HCT116 (cell line): ENCODE measurements around the gene KYNU. TPM values are rescaled to one million over a fixed set of nuclear protein-coding genes. Genes with fewer than 3 reads are reported as not detected.

ENCODE experiments used
- ATAC-seq: fragments of 200-7000 bp; cut with Tn5 transposase; 2 replicates; pipeline ENCODE4 v1.9.1; 2020; ENCODE audit warnings: mild to moderate bottlenecking, moderate library complexity
- BruUV-seq: library from RNA; stranded (reverse); fragments of 400-500 nt; replicated peaks from 2 replicates; lab custom pipeline; 2021; lab: Mats Ljungman, UMichigan
- CTCF ChIA-PET: fragments of 300-600 bp; sonication (Branson Sonifier 250); formaldehyde crosslinking; loops from one replicate; lab custom pipeline; 2021; ENCODE audit warnings: antibody characterized with exemption; lab: Charles Lee
- POLR2A ChIA-PET: fragments of 300-600, 350-600 bp; sonication (Branson Sonifier 250); formaldehyde crosslinking; loops from one replicate; lab custom pipeline; 2021; ENCODE audit warnings: antibody characterized with exemption; lab: Charles Lee
- RAD21 ChIA-PET, 2 experiments: fragments of 300-600 bp; sonication (Branson Sonifier 250); formaldehyde crosslinking; loops; one replicate each; lab custom pipeline; 2023; ENCODE audit warnings: low total read pairs in 2 of 2; ENCODE audit not compliant: uncharacterized antibody in 2 of 2, unreplicated experiment in 2 of 2, low non-redundant PET in 1 of 2; lab: Charles Lee
- DNase-seq: peaks from one replicate; pipeline ENCODE4 v3.0.0-alpha.2; 2010; ENCODE audit warnings: low read depth, low spot score
- H2AFZ ChIP-seq: fragments of 200-600 bp; shearing (Covaris generic), sonication (generic); 2 replicates; pipeline ENCODE4 v1.6.1; 2017; ENCODE audit warnings: low read depth, mixed run types, mixed read lengths, antibody characterized with exemption, low read length; ENCODE audit not compliant: poor library complexity, severe bottlenecking
- H3K27ac ChIP-seq: 2 replicates; pipeline ENCODE4 v1.5.1; 2012; ENCODE audit warnings: low read depth, low read length
- H3K27me3 ChIP-seq: fragments of 200-600 bp; sonication (generic); 2 replicates; pipeline ENCODE4 v1.6.1; 2016; ENCODE audit warnings: mixed run types, low read length, mixed read lengths; ENCODE audit not compliant: insufficient read depth
- H3K36me3 ChIP-seq, 2 experiments: fragments of 200-500 bp in 1 of 2; fragments of 200-600 bp in 1 of 2; sonication (Bioruptor generic) in 1 of 2; sonication (generic) in 1 of 2; 2 replicates each; pipeline versions ENCODE4 v1.5.1 to v1.6.1; 2014 to 2016; ENCODE audit warnings: low read length in 2 of 2, inconsistent platforms in 1 of 2, mixed read lengths in 1 of 2, mixed run types in 1 of 2; ENCODE audit not compliant: insufficient read depth in 2 of 2, control insufficient read depth in 1 of 2
- H3K4me1 ChIP-seq, 2 experiments: fragments of 200-600 bp in 1 of 2; sonication (generic) in 1 of 2; 2 replicates each; pipeline versions ENCODE4 v1.5.1 to v1.6.1; 2012 to 2017; ENCODE audit warnings: low read length in 2 of 2, inconsistent platforms in 1 of 2, mild to moderate bottlenecking in 1 of 2, mixed read lengths in 1 of 2, mixed run types in 1 of 2, moderate library complexity in 1 of 2; ENCODE audit not compliant: insufficient read depth in 2 of 2, control insufficient read depth in 1 of 2
- H3K4me2 ChIP-seq: fragments of 200-600 bp; sonication (generic); 2 replicates; pipeline ENCODE4 v1.6.1; 2017; ENCODE audit warnings: mixed run types, low read length, mixed read lengths
- H3K4me3 ChIP-seq, 2 experiments: fragments of 200-600 bp in 1 of 2; sonication (generic) in 1 of 2; replicated peaks in 1 of 2; 2 replicates each; pipeline ENCODE4 v1.5.1; 2011 to 2016; ENCODE audit warnings: low read length in 2 of 2, control low read depth in 1 of 2, low read depth in 1 of 2, mild to moderate bottlenecking in 1 of 2, mixed read lengths in 1 of 2, mixed run types in 1 of 2
- H3K79me2 ChIP-seq: fragments of 200-600 bp; sonication (generic); 2 replicates; pipeline ENCODE4 v1.6.1; 2017; ENCODE audit warnings: mild to moderate bottlenecking, mixed run types, low read length, moderate library complexity, mixed read lengths; ENCODE audit not compliant: insufficient read depth
- H3K9ac ChIP-seq: fragments of 200-600 bp; sonication (generic); 2 replicates; pipeline ENCODE4 v1.6.1; 2016; ENCODE audit warnings: low read length, mixed read lengths
- H3K9me2 ChIP-seq: fragments of 200-600 bp; sonication (generic), shearing (Covaris generic); 2 replicates; pipeline ENCODE4 v1.6.1; 2017; ENCODE audit warnings: mixed run types, mild to moderate bottlenecking, moderate library complexity; ENCODE audit not compliant: insufficient read depth
- H3K9me3 ChIP-seq, 2 experiments: fragments of 200-500 bp in 1 of 2; fragments of 200-600 bp in 1 of 2; sonication (Bioruptor generic) in 1 of 2; sonication (generic) in 1 of 2; 2 replicates each; pipeline ENCODE4 v1.6.1; 2014 to 2017; ENCODE audit warnings: low read length in 2 of 2, mixed read lengths in 2 of 2, inconsistent platforms in 1 of 2, low read depth in 1 of 2, mild to moderate bottlenecking in 1 of 2, mixed run types in 1 of 2, moderate library complexity in 1 of 2; ENCODE audit not compliant: control insufficient read depth in 1 of 2, insufficient read depth in 1 of 2
- H4K20me1 ChIP-seq: fragments of 200-600 bp; sonication (generic), shearing (Covaris generic); 2 replicates; pipeline ENCODE4 v1.6.1; 2017; ENCODE audit warnings: mixed run types, mild to moderate bottlenecking, moderate library complexity; ENCODE audit not compliant: insufficient read depth
- CBX3 ChIP-seq: IDR thresholded peaks from 2 replicates; pipeline ENCODE4 v1.6.1; 2012; ENCODE audit warnings: low read depth
- EGR1 ChIP-seq: IDR thresholded peaks from 2 replicates; pipeline ENCODE4 v1.6.1; 2012; ENCODE audit warnings: low read depth
- ELF1 ChIP-seq: IDR thresholded peaks from 2 replicates; pipeline ENCODE4 v1.6.1; 2012; ENCODE audit warnings: low read depth, borderline replicate concordance
- EZH2 ChIP-seq: fragments of 200-600 bp; sonication (generic); IDR thresholded peaks from 2 replicates; pipeline ENCODE4 v1.6.1; 2017; ENCODE audit warnings: antibody characterized with exemption, mixed run types
- JUND ChIP-seq: IDR thresholded peaks from 2 replicates; pipeline ENCODE4 v1.6.1; 2012
- POLR2AphosphoS5 ChIP-seq: IDR thresholded peaks from 2 replicates; pipeline ENCODE4 v1.6.1; 2011; ENCODE audit warnings: mild to moderate bottlenecking, low read depth, low read length, moderate library complexity
- REST ChIP-seq: IDR thresholded peaks from 2 replicates; pipeline ENCODE4 v1.6.1; 2012; ENCODE audit warnings: low read depth
- SP1 ChIP-seq: IDR thresholded peaks from 2 replicates; pipeline ENCODE4 v1.6.1; 2012; ENCODE audit warnings: low read depth
- TCF7L2 ChIP-seq: IDR thresholded peaks from 2 replicates; pipeline ENCODE4 v1.7.0; 2011; ENCODE audit warnings: borderline replicate concordance, inconsistent platforms; ENCODE audit not compliant: insufficient read depth, insufficient read length; ENCODE audit errors: extremely low read depth
- ZFX ChIP-seq: fragments of 450-650 bp; IDR thresholded peaks from 2 replicates; pipeline ENCODE4 v1.6.1; 2017
- ZNF274 ChIP-seq: fragments of 200-500 bp; sonication (Bioruptor generic); IDR thresholded peaks from 2 replicates; pipeline ENCODE4 v1.6.1; 2014; ENCODE audit warnings: mild to moderate bottlenecking, low read depth, low read length, inconsistent platforms
- intact Hi-C: fragments of 100-400 bp; cut with micrococcal nuclease; formaldehyde crosslinking; loops from 2 replicates; pipeline ENCODE4 v1.10.0; 2022
- total RNA-seq: library from RNA; stranded (reverse); gene quantifications from one replicate; pipeline ENCODE4 v1.2.1, GENCODE V29; 2021; ENCODE audit not compliant: unreplicated experiment

Gene KYNU
- total RNA-seq, 1 experiment from 2014 or later: 0.22 TPM

GRCh38 chr2:143030127-143030526, 152.7 kb downstream of the KYNU start:
- no peaks in the 10 kb centered on the region for H3K36me3 ChIP-seq
- no peak overlapping the region for H3K9ac ChIP-seq
- no peaks in the 10 kb centered on the region for H3K4me1 ChIP-seq
- intact Hi-C loops: no loop called here
- H3K27ac ChIP-seq: no peak overlapping the region
- ChIA-PET CTCF (no interaction called here), POLR2A (no interaction called here), RAD21 (no interaction called here)
- BruUV-seq: no TSS peak
- no peak for DNase-seq
- H3K79me2 ChIP-seq: no peaks in the 10 kb centered on the region
- no peak overlapping the region for H3K4me2 ChIP-seq
- TF ChIP-seq ZFX (no peak), SP1 (no peak), POLR2AphosphoS5 (no peak), CBX3 (no peak), JUND (no peak), REST (no peak), EZH2 (no peak), EGR1 (no peak), TCF7L2 (no peak), ELF1 (no peak), ZNF274 (no peak)
- no peak for ATAC-seq
- H2AFZ ChIP-seq: no peak overlapping the region
- no peaks in the 10 kb centered on the region for H3K27me3 ChIP-seq
- H3K9me3 ChIP-seq: no peaks in the 10 kb centered on the region
- no peaks in the 10 kb centered on the region for H4K20me1 ChIP-seq
- H3K4me3 ChIP-seq: no peak overlapping the region
- H3K9me2 ChIP-seq: no peaks in the 10 kb centered on the region
